ENCODE measurements around the gene PRKN.

Gene PRKN

DNA sequence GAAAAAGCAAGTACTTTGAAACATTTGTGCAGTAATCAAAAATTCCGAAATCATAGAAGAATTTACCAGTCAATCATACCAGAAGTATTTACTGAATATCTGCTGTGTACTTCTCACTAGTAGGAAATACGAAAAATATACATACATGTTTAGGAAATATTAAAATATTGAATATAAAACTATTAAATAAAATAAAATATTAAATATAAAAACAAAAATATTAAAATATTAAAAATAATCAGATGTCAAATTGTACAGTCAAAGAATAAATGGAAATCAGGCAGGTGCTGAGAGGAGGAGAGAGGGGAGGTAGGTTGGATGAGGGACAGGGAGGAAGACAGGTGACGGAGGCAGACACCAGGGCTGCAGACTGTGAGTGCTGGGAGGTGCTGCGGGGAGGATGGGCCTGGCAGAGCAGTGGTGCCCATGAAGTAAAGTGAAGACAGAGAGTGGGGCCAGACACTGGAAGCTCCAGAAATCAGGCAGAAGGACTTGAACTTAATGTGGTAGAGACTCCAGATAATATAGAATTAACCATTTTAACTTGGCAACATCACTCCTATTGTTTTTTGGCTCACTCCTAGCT, 55.9 kb downstream of the PRKN start:
- Histone ChIP-seq H3K4me3 (ENCODE audit: low read depth, low read length, poor library complexity, severe bottlenecking) (no peak overlapping the region), H3K36me3 (ENCODE audit: insufficient read depth, low read length) (no peaks in the 10 kb centered on the region), H4K20me1 (ENCODE audit: insufficient read depth, low read length) (no peaks in the 10 kb centered on the region), H3K79me2 (ENCODE audit: insufficient read depth, low read length) (no peaks in the 10 kb centered on the region), H3K27me3 (ENCODE audit: insufficient read depth, low read length) (no peaks in the 10 kb centered on the region), H3K27ac (ENCODE audit: low read depth, low read length, poor library complexity, severe bottlenecking) (no peak overlapping the region), H3K9ac (ENCODE audit: low read length) (no peak overlapping the region), H3F3A (ENCODE audit: insufficient read depth, low read length) (no peaks in the 10 kb centered on the region), H3K9me3 (ENCODE audit: low read length) (no peaks in the 10 kb centered on the region), H2AFZ (ENCODE audit: low read length) (no peak overlapping the region), H3K9me2 (ENCODE audit: low read depth, low read length) (no peaks in the 10 kb centered on the region), H3K4me1 (ENCODE audit: insufficient read depth, low read length, severe bottlenecking) (no peaks in the 10 kb centered on the region), H3K4me2 (ENCODE audit: low read length) (no peak overlapping the region)
- no peak for TF ChIP-seq CTCF (IDR thresholded peaks at IDR 0.05; ENCODE audit: low read length)
- TF ChIP-seq EZH2 (IDR thresholded peaks at IDR 0.05; ENCODE audit: borderline replicate concordance, low read length), result no peak

DNA sequence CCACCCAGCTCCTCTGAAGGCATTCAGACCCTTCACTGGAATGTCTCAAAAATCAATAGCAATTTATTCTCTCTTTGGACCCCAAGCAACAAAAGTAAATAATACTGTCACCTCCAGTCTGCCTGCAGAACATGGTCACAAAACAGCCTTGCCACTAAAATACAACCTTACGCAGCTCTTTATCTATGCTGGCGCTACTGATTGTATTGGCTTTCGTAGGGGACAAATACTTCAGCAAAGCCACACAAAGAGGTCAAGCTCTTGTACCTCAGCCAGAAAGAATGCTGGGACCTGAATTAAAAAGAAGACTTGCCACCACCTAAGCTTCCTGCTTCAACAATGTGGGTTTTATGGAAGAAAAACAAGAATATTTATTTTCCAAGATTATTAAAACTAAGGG, 57.2 kb downstream of the PRKN start:
- Histone ChIP-seq H3F3A (ENCODE audit: insufficient read depth, low read length) (no peaks in the 10 kb centered on the region), H3K36me3 (ENCODE audit: insufficient read depth, low read length) (no peaks in the 10 kb centered on the region), H3K9me3 (ENCODE audit: low read length) (no peaks in the 10 kb centered on the region), H2AFZ (ENCODE audit: low read length) (no peak overlapping the region), H3K9ac (ENCODE audit: low read length) (no peak overlapping the region), H3K27me3 (ENCODE audit: insufficient read depth, low read length) (no peaks in the 10 kb centered on the region), H3K4me2 (ENCODE audit: low read length) (no peak overlapping the region), H3K27ac (ENCODE audit: low read depth, low read length, poor library complexity, severe bottlenecking) (no peak overlapping the region), H3K9me2 (ENCODE audit: low read depth, low read length) (no peaks in the 10 kb centered on the region), H3K4me1 (ENCODE audit: insufficient read depth, low read length, severe bottlenecking) (no peaks in the 10 kb centered on the region), H3K4me3 (ENCODE audit: low read depth, low read length, poor library complexity, severe bottlenecking) (no peak overlapping the region), H3K79me2 (ENCODE audit: insufficient read depth, low read length) (no peaks in the 10 kb centered on the region), H4K20me1 (ENCODE audit: insufficient read depth, low read length) (no peaks in the 10 kb centered on the region)
- TF ChIP-seq EZH2 (IDR thresholded peaks at IDR 0.05; ENCODE audit: borderline replicate concordance, low read length) (no peak), CTCF (IDR thresholded peaks at IDR 0.05; ENCODE audit: low read length) (no peak)

- Histone ChIP-seq H4K20me1 (ENCODE audit: insufficient read depth, low read length) (no peaks in the 10 kb centered on the region), H3F3A (ENCODE audit: insufficient read depth, low read length) (no peaks in the 10 kb centered on the region), H3K9me3 (ENCODE audit: low read length) (no peaks in the 10 kb centered on the region), H3K4me2 (ENCODE audit: low read length) (no peak overlapping the region), H3K79me2 (ENCODE audit: insufficient read depth, low read length) (no peaks in the 10 kb centered on the region), H3K4me1 (ENCODE audit: insufficient read depth, low read length, severe bottlenecking) (no peaks in the 10 kb centered on the region), H2AFZ (ENCODE audit: low read length) (no peak overlapping the region), H3K4me3 (ENCODE audit: low read depth, low read length, poor library complexity, severe bottlenecking) (no peak overlapping the region), H3K27ac (ENCODE audit: low read depth, low read length, poor library complexity, severe bottlenecking) (no peak overlapping the region), H3K9ac (ENCODE audit: low read length) (no peak overlapping the region), H3K27me3 (ENCODE audit: insufficient read depth, low read length) (no peaks in the 10 kb centered on the region), H3K9me2 (ENCODE audit: low read depth, low read length) (no peaks in the 10 kb centered on the region), H3K36me3 (ENCODE audit: insufficient read depth, low read length) (no peaks in the 10 kb centered on the region)
- TF ChIP-seq EZH2 (IDR thresholded peaks at IDR 0.05; ENCODE audit: borderline replicate concordance, low read length) (no peak), CTCF (IDR thresholded peaks at IDR 0.05; ENCODE audit: low read length) (no peak)
These were observed 61.3 kb downstream of the PRKN start for GRCh38 chr6:162666246-162666645.

All from OCI-LY1 (cell line).